ENCODE results near the gene ARPC2.

- TF ChIP-seq POLR2A (IDR thresholded peaks at IDR 0.05; ENCODE audit: low read depth, low read length) (no peak), POLR2AphosphoS5 (IDR thresholded peaks at IDR 0.05; ENCODE audit: low read depth, low read length) (no peak)
Measured at GRCh38 chr2:218301176-218301819, 84.3 kb downstream of the ARPC2 start.
